NCI-H774 (cell line): ENCODE data around the gene OR5M11.
"Not testable (repeated sequence)": the region's sequence is repeated elsewhere in the genome, so short reads cannot be mapped to it uniquely, and the experiment has no call there.

Source experiments
- DNase-seq: peaks from one replicate; lab custom pipeline; 2025; lab: John Stamatoyannopoulos, UW

The OR5M11 gene

DNA sequence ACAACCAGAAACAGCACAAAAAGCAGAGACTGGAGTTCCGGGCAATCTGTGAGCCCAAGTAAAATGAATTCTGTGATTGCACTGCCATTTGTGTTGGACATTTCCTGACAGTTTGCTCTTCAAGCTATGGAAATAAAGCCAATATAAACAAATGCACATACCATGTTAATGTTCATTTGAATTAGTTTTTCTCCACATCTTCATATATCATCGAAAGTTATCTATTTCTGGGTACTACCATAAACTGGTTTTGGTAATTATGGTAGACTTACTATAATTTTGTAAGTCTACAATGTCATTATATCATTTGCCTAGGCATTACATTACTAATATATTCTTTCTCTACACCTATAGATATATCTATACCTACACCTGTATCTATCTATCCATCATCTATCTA, at the start of gene OR5M11:
Gene OR5M11, minus strand, starts transcription at position 101 of the 400 bp plus-strand sequence. Its CDS starts 0 bp downstream, at position 101.
- no peak for DNase-seq

DNA sequence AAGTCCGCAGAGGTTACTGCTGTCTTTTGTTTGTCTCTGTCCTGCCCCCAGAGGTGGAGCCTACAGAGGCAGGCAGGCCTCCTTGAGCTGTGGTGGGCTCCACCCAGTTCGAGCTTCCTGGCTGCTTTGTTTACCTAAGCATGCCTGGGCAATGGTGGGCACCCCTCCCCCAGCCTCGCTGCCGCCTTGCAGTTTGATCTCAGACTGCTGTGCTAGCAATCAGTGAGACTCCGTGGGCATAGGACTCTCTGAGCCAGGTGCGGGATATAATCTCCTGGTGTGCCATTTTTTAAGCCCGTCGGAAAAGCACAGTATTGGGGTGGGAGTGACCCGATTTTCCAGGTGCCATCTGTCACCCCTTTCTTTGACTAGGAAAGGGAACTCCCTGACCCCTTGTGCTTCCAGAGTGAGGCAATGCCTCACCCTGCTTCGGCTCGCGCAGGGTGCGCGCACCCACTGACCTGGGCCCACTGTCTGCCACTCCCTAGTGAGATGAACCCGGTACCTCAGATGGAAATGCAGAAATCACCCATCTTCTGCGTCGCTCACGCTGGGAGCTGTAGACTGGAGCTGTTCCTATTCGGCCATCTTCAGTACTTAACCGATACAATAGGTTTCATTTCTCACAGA, 49.1 kb upstream of the OR5M11 start:
- DNase-seq, result not testable (repeated sequence)

DNA sequence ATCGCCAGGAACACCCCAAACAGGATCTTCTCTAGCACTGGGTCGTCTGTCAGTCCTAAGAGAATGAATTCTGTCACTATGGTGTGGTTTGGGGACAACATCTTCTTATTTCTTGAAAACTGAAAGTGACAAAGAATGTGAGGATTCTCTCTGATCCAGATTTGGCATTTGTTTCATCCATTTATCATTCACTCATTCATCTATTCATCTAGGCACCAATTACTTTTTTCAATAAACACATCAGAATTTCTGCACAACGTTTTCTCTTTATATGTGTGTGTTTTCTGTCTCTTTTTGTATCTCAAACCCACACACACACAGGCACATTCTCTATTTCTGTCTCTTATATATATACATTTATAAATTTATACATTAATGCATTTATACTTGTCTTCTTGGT, 34.6 kb upstream of the OR5M11 start, which contains the start of gene OR5M10:
Gene OR5M10, minus strand, starts transcription at position 101 of the 400 bp plus-strand sequence. Its CDS starts 0 bp downstream, at position 101.
- DNase-seq, result no peak

DNA sequence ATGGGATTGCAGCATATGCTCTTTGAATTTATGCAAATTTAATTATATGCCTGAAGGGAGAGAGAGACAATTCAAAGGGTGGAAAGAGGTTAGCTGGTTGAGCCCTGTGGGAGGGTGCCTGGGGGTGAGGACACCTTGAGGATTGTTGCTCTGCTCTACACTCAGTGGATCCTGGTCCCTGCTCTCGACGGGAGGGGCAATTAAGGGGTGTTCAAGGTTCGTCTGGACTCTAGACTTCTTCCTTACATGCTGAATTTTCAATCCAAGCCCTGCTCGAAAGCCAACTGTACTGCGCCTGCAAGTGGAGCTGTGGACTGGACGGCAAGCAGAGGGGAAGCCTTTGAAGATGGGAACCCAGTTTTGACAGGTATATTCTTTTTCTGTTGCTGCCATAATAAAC, 15.5 kb upstream of the OR5M11 start:
- no peak for DNase-seq

DNA sequence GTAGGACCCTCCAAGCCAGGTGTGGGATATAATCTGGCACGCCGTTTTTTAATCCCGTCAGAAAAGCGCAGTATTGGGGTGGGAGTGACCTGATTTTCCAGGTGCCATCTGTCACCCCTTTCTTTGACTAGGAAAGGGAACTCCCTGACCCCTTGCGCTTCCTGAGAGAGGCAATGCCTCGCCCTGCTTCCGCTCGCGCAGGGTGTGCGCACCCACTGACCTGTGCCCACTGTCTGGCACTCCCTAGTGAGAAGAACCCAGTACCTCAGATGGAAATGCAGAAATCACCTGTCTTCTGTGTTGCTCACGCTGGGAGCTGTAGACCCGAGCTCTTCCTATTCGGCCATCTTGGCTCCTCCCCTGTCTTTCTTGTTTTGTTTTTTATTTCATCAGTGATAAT, 11.6 kb upstream of the OR5M11 start:
- not testable (repeated sequence) for DNase-seq

DNA sequence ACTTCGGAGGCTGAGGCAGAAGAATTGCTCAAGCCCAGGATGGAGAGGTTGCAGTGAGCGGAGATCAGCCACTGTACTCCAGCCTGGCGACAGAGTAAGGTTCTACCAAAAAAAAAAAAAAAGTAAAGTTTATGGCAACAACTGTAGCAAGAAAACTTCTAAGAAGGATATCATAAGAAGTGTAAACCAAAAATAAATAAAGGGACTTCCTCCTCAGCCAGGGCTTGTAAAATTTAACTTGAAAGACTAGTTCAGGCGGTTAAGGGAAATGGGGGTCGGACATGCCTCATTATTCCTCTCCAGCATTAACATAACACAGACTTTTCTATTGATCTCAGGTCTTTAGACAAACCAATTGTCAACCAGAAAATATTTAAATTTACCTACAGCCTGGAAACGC, 2.5 kb upstream of the OR5M11 start:
- no peak for DNase-seq

DNA sequence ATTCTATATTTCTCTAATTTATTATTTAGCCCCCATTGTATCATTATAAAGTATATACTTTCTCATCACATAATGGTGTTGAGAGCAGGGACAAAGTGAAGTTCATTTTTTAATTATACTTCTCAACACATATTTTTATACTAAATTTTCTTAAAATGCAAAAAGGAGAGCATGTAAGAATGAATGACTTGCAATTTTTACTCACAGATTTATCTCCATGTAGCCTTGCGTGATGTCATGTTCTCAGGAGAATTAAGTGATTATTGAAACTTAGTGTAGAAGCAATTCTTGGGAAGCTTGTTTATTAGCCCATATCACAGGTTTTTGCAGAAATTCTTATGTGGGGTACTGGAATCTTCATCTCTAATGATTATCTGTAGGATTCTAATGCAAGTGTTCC, 682 bp upstream of the OR5M11 start:
- DNase-seq, result no peak

DNA sequence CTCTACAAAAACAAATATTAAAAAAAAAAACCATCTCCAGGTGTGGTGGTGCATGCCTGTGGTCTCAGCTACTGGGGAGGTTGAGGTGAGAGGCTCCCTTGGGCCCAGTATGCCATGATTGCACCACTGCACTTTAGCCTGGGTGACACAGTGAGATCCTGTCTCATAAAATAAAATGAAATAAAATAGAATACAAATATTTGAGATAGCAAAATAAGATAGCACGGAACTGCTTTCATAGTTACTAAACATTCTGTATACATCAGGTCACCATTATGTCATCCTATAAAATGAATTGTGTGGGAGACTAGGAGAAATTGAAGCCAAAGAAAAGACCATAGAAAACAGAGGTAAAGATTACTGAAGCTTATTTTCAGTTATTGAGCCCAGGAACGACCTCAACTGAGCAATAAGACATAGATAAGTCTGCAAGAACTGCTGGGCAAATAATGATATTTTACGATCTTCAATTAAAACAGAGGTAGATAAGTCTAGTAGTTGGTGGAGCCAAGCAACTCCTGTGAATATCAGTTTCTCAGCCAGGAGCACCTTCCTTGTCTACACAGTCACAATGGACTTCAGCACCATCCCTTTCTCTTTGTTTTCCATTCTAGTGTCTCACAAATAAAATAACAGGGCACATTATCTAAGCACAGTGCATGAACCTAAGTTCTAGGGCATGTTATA, 9.9 kb downstream of the OR5M11 start:
- DNase-seq, result no peak

DNA sequence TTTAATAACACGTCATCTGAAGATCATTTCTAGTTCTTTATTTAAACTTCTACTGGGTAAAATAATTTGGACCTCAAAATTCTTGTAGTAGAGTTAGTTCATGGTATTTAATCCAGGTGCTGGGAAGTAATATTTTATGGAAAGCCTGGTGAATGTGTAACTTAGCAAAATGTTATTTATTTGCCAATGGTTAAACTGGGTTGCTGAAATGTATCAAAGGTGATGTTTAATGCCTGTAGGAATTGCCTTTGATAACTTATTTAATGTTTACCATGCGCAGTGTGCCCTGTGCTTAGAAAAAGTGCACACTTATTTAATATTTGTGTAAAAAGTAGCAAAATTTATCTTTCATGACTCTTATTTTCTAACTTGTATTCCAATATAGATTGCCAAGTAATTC, 11.2 kb downstream of the OR5M11 start:
- no peak for DNase-seq

DNA sequence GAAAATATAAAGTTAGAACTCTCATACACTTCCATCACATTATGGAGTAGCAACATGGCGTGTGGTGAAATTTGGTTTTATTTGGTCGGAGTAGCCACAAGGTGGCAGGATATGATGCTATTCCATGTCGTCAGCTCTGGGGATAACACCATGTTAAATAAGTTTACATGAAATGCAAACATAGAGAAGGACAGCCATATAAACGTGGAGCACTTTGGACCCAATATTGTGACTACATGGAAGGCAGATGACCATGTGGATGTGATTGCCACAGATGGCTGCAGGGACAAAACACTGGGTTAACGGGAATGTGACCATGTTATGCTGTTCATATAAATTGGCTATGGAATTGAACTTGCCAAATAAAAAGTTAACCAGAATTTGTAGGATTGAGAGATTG, 21.0 kb downstream of the OR5M11 start:
- no peak for DNase-seq

DNA sequence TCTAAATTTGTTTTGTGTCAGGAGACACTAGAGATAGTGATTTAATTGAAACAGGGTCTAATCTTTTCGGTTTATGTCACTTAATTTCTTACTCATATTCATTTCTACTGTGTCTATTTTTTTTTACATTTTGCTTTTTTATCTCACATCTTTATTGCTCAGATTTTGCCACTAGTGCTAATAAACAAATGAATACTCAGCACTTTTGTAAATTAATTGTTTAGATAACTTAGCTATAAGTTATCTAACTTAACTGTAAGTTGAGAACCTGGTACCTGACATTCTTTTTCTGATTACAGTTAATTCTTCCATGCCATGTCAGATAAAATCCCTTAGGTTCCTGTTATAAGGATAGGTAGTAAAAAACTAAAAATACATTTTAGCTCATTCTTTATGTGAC, 29.8 kb downstream of the OR5M11 start:
- DNase-seq, result no peak

DNA sequence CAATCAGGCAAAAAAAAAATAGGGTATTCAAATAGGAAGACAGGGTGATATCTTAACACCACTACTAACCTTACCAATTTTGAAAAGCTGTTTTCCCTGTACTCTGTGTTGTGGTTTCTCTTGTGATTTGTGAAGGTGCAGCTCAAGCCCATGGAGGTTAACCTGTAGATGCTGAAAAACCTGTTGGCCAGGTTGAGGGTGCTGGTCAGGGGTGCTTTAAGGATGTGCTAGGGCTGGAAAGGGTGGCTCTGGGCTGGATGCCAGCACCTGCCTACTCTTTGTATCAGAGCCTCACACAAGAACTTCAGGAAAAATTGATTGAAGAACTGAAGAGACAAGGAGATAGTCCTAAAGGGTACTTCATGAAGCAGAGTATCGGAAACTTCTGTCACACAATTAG, 33.6 kb downstream of the OR5M11 start:
- no peak for DNase-seq

DNA sequence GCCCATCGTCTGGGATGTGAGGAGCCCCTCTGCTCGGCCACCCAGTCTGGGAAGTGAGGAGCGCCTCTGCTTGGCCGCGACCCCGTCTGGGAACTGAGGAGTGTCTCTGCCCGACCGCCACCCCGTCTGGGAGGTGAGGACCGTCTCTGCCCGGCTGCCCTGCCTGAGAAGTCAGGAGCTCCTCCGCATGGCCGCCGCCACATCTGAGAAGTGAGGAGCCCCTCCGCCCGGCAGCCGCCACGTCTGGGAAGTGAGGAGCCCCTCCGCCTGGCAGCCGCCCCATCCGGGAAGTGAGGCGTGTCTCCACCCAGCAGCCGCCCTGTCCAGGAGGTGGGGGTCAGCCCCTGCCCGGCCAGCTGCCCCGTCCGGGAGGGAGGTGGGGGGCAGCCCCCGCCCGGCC, 46.0 kb downstream of the OR5M11 start:
- no peak for DNase-seq

DNA sequence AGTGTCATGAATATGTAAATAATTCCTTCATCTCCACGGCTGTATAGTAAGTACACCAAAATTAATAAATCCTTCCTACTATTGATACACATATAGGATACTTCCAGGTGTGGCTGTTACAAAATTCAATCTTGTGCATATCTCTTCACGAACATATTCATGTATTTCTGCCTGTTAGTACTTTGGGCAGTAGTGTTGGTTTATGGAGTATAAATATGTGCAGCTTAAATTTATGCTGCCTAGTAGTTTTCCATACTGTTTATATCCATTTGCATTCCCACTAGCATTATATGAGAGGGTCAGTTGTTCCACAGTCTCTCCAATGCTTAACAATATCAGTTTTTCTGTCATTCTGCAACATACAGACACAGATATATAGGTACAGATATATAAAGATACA, 47.9 kb downstream of the OR5M11 start:
- DNase-seq, result no peak
